Lung (tissue), 12 donors: Measurements from ENCODE around the gene TOGARAM2. TPM values are rescaled to one million over a fixed set of nuclear protein-coding genes. Genes with fewer than 3 reads are reported as not detected.

Experiments
- ATAC-seq: fragments of 200-7000 bp; cut with Tn5 transposase; one replicate; pipeline ENCODE4 v1.9.1; 2020; ENCODE audit warnings: moderate number of reproducible peaks; ENCODE audit not compliant: insufficient read depth, low FRiP score
- DNase-seq, 3 donors: peaks; one replicate each; pipeline ENCODE4 v3.0.0-alpha.2; 2013 to 2017
- H3K27ac ChIP-seq, 2 donors: one replicate each; pipeline ENCODE4 v1.5.1; 2013; ENCODE audit warnings: mild to moderate bottlenecking in 2 of 2, moderate library complexity in 2 of 2, control low read depth in 1 of 2, inconsistent platforms in 1 of 2, low read depth in 1 of 2, low read length in 1 of 2
- H3K27me3 ChIP-seq, 3 donors: one replicate each; pipeline ENCODE4 v1.5.1; 2013; ENCODE audit warnings: low read length in 2 of 3; ENCODE audit not compliant: control insufficient read depth in 3 of 3, insufficient read depth in 3 of 3
- H3K36me3 ChIP-seq, 4 donors: one replicate each; pipeline ENCODE4 v1.5.1; 2013; ENCODE audit warnings: low read length in 4 of 4, mild to moderate bottlenecking in 1 of 4, moderate library complexity in 1 of 4; ENCODE audit not compliant: control insufficient read depth in 4 of 4, insufficient read depth in 4 of 4
- H3K4me1 ChIP-seq, 5 donors: one replicate each; pipeline ENCODE4 v1.5.1; 2013; ENCODE audit warnings: low read length in 5 of 5, mild to moderate bottlenecking in 2 of 5, moderate library complexity in 1 of 5; ENCODE audit not compliant: control insufficient read depth in 5 of 5, insufficient read depth in 5 of 5
- H3K4me3 ChIP-seq: one replicate; pipeline ENCODE4 v1.5.1; 2013; ENCODE audit warnings: mild to moderate bottlenecking, control low read depth, moderate library complexity
- H3K9ac ChIP-seq, 2 donors: one replicate each; pipeline ENCODE4 v1.5.1; 2013; ENCODE audit warnings: low read length in 2 of 2, control low read depth in 1 of 2; ENCODE audit not compliant: insufficient read depth in 1 of 2
- H3K9me3 ChIP-seq, 4 donors: one replicate each; pipeline ENCODE4 v1.5.1; 2013; ENCODE audit warnings: low read length in 3 of 4, mild to moderate bottlenecking in 1 of 4, moderate library complexity in 1 of 4; ENCODE audit not compliant: control insufficient read depth in 4 of 4, insufficient read depth in 3 of 4
- WGBS, 2 donors: extraction: QIAGEN DNeasy Blood & Tissue Kit; methylation state at CpG; one replicate each; pipeline ENCODE4 v1.1.7; 2013; 5-methylcytosine and 5-hydroxymethylcytosine counted together
- polyA plus RNA-seq, 2 donors: library from polyadenylated mRNA; stranded (reverse); fragments of 200-250 nt; gene quantifications; one replicate each; pipeline ENCODE4 v1.2.1, GENCODE V29; 2013
- total RNA-seq, 2 donors: library from RNA; depleted of rRNA in 1 of 2; stranded (reverse); fragments of >200 nt in 1 of 2; gene quantifications; one replicate each; pipeline ENCODE4 v1.2.1, GENCODE V29; 2014 to 2021
- TF ChIP-seq, protein P1 (sequence below): IDR thresholded peaks from 2 replicates; pipeline ENCODE4 v1.5.1; 2012; ENCODE audit warnings: mild to moderate bottlenecking; ENCODE audit errors: control extremely low read depth, extremely low read depth
- donor health status: control.
- donor health status: control.
- donor health status: Bipolar disorder and iron deficiency.
- donor health status: healthy.
- donor health status: DM: yes; HTN: yes; CAD: no.

The TOGARAM2 gene
- total and polyA plus RNA-seq, 4 donors, result 7.0 to 19.8 (median 8.6) TPM

DNA sequence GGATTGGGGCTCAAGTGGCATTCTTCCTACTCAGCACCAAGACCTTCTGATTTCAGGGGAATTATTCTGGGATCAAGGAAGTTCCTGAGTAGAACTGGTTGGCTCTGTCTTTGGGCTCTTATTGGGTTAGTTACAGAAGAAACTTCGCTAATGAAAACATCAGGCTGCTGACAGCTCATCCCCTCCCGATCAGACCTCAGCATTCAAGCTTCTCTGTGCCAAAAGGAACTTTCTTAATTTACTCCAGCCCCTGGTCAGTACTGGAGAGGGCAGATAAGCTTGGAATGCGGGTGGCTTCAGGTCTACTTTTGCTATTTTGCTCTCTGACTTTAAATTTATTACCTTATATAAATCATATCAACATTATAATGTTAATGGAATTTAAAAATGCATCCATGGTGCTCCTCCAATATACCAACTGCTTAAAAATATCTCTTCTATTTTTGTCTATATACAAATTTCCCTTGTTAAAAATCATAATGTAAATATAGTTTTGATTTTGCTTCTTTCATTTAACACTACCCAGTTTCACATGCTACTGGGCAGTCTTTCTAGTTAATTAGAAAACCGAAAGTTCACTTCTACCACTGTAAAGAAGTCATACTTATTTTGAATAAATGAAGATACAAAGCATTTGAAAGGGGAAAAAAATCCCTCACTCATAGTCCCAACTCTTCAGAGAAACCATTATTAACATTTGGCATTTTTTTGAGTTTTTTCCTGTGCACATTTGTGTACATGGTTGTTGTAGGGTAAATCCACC, 58.8 kb downstream of the TOGARAM2 start:
- ATAC-seq (no peak), DNase-seq (no peak)
- Histone ChIP-seq H3K9ac (no peak overlapping the region), H3K4me1 (peaks cover 0 to 5% (median 0%) of the 10 kb centered on the region in 5 donors), H3K36me3 (no peaks in the 10 kb centered on the region), H3K27me3 (no peaks in the 10 kb centered on the region), H3K4me3 (no peak overlapping the region), H3K9me3 (no peaks in the 10 kb centered on the region), H3K27ac (no peak overlapping the region)
- 66 to 84% methylated on average over 4 of the region's 4 CpGs for WGBS, 2 donors
- TF ChIP-seq, protein P1, sequence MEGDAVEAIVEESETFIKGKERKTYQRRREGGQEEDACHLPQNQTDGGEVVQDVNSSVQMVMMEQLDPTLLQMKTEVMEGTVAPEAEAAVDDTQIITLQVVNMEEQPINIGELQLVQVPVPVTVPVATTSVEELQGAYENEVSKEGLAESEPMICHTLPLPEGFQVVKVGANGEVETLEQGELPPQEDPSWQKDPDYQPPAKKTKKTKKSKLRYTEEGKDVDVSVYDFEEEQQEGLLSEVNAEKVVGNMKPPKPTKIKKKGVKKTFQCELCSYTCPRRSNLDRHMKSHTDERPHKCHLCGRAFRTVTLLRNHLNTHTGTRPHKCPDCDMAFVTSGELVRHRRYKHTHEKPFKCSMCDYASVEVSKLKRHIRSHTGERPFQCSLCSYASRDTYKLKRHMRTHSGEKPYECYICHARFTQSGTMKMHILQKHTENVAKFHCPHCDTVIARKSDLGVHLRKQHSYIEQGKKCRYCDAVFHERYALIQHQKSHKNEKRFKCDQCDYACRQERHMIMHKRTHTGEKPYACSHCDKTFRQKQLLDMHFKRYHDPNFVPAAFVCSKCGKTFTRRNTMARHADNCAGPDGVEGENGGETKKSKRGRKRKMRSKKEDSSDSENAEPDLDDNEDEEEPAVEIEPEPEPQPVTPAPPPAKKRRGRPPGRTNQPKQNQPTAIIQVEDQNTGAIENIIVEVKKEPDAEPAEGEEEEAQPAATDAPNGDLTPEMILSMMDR, result no peak

DNA sequence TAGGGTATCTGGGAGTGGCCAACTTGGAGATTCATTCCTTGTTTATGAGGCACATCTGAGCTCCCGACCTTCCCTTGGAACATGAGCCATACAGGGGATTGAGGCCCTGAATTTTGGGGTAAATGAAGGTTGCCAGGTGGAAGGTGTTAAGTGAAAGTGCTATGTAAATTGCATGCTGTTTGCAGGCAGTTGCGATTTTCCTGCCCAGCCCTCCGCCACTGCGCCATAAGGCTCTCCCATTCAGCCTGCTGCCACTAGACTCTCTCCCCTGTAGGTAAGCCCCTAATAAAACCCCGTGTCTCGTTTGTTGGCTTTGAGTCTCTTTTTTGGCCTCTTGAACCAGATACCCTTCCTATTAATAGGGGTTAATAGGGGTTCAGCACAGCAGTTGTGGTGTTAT, 59.5 kb downstream of the TOGARAM2 start:
- Histone ChIP-seq H3K27me3 (no peaks in the 10 kb centered on the region), H3K36me3 (no peaks in the 10 kb centered on the region), H3K9ac (no peak overlapping the region), H3K9me3 (no peaks in the 10 kb centered on the region), H3K4me3 (no peak overlapping the region), H3K27ac (no peak overlapping the region), H3K4me1 (peaks cover 0 to 5% (median 0%) of the 10 kb centered on the region in 5 donors)
- ATAC-seq, result no peak
- 77 to 87% methylated on average over 6 of the region's 6 CpGs for WGBS, 2 donors
- TF ChIP-seq, protein P1, result no peak
- no peak for DNase-seq

DNA sequence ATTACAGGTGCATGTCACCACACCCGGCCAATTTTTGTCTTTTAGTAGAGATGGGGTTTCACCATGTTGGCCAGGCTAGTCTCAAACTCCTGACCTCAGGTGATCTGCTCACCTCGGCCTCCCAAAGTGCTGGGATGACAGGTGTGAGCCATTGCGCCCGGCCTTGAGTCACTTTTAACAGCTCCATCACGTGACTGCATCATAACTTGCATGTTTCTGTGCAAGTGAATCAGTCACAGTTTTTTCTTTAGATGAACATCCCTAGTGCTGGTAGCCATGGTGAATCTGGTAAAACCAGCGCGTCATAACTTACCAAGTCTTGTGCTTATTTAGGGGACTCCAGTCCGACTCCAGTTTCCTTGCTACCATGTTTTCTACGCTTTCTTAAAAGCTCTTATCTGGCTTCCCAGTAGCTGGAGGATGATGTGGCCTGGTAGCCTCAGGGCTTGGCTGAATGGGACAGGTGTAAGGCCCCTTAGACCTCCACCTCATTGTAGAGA, 60.1 kb downstream of the TOGARAM2 start:
- TF ChIP-seq, protein P1, result no peak
- H3K9me3 ChIP-seq, result no peaks in the 10 kb centered on the region
- no peak for ATAC-seq
- 92 to 95% methylated on average over 9 of the region's 9 CpGs for WGBS, 2 donors
- H3K27ac ChIP-seq, result no peak overlapping the region
- no peak overlapping the region for H3K9ac ChIP-seq
- no peaks in the 10 kb centered on the region for H3K27me3 ChIP-seq
- H3K4me3 ChIP-seq, result no peak overlapping the region
- peaks cover 0 to 5% (median 0%) of the 10 kb centered on the region in 5 donors for H3K4me1 ChIP-seq
- DNase-seq, result no peak
- no peaks in the 10 kb centered on the region for H3K36me3 ChIP-seq
